Neutrophil (primary cell): ENCODE results near the gene ENO2.
A peak's percentile ranks its signal among the peaks of the same experiment; 100 is the strongest.

Experiments used
- H3K27ac ChIP-seq: fragments of 200-600 bp; sonication (generic); 2 replicates; pipeline ENCODE4 v1.5.1; 2016; ENCODE audit warnings: mild to moderate bottlenecking, moderate library complexity
- H3K27me3 ChIP-seq: fragments of 200-600 bp; sonication (generic); 2 replicates; pipeline ENCODE4 v1.6.0; 2016; ENCODE audit warnings: mild to moderate bottlenecking
- H3K36me3 ChIP-seq: fragments of 200-600 bp; sonication (generic); 2 replicates; pipeline ENCODE4 v1.5.1; 2017
- H3K4me1 ChIP-seq, 2 experiments: fragments of 200-600 bp in 1 of 2; sonication (generic) in 1 of 2; 1 replicate in 1 of 2; 2 replicates in 1 of 2; pipeline versions ENCODE4 v1.5.1 to v1.6.1; 2013 to 2016; ENCODE audit warnings: low read depth in 1 of 2, low read length in 1 of 2, mild to moderate bottlenecking in 1 of 2, moderate library complexity in 1 of 2; ENCODE audit not compliant: control insufficient read depth in 1 of 2, insufficient read depth in 1 of 2
- H3K4me3 ChIP-seq, 2 experiments: fragments of 200-600 bp in 1 of 2; sonication (generic) in 1 of 2; 1 replicate in 1 of 2; 2 replicates in 1 of 2; pipeline ENCODE4 v1.5.1; 2013 to 2016; ENCODE audit warnings: low read depth in 1 of 2, low read length in 1 of 2, mild to moderate bottlenecking in 1 of 2, moderate library complexity in 1 of 2
- H3K9me3 ChIP-seq: fragments of 200-600 bp; sonication (generic); 2 replicates; pipeline ENCODE4 v1.5.1; 2016
- CTCF ChIP-seq: fragments of 200-600 bp; sonication (generic); IDR thresholded peaks from 2 replicates; pipeline ENCODE4 v1.5.1; 2016; ENCODE audit warnings: antibody characterized with exemption

Gene ENO2

GRCh38 chr12:6939191-6939540 is 24.8 kb downstream of the ENO2 start:
- no peak for TF ChIP-seq CTCF
- Histone ChIP-seq H3K4me1 (peaks cover 48 to 49% of the 10 kb centered on the region in 2 experiments), H3K9me3 (no peaks in the 10 kb centered on the region), H3K27me3 (no peaks in the 10 kb centered on the region), H3K4me3 (no peak overlapping the region), H3K27ac (peak overlapping the region; percentile 85), H3K36me3 (no peaks in the 10 kb centered on the region)

DNA sequence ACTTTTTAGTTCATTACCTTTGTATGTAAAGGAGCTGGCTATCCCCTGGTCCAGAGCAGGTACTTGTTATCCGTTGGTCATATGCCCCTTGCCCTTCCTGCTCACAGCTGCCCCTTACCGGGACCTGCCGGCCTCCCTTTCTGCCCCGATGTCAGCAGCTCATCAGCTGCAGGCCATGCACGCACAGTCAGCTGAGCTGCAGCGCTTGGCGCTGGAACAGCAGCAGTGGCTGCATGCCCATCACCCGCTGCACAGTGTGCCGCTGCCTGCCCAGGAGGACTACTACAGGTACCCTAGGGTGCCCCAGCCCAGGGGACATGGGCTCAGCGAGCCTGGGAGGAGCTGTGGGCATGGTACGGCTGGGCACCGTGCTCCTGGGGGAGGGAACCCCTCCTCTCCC is 26.9 kb downstream of the ENO2 start:
- TF ChIP-seq CTCF, result no peak
- no peaks in the 10 kb centered on the region for H3K36me3 ChIP-seq
- no peaks in the 10 kb centered on the region for H3K9me3 ChIP-seq
- no peak overlapping the region for H3K27ac ChIP-seq
- peaks cover 50 to 55% of the 10 kb centered on the region in 2 experiments for H3K4me1 ChIP-seq
- no peak overlapping the region for H3K4me3 ChIP-seq
- H3K27me3 ChIP-seq, result no peaks in the 10 kb centered on the region

GRCh38 chr12:6941782-6942181 is 27.4 kb downstream of the ENO2 start:
- TF ChIP-seq CTCF, result no peak
- peaks cover 50 to 55% of the 10 kb centered on the region in 2 experiments for H3K4me1 ChIP-seq

GRCh38 chr12:6942331-6942665 is 27.9 kb downstream of the ENO2 start:
- no peak for TF ChIP-seq CTCF
- no peaks in the 10 kb centered on the region for H3K27me3 ChIP-seq
- H3K9me3 ChIP-seq, result no peaks in the 10 kb centered on the region
- no peak overlapping the region for H3K4me3 ChIP-seq
- peaks cover 50 to 55% of the 10 kb centered on the region in 2 experiments for H3K4me1 ChIP-seq
- H3K36me3 ChIP-seq, result no peaks in the 10 kb centered on the region
- no peak overlapping the region for H3K27ac ChIP-seq

More at GRCh38 chr12:6941782-6942181, 27.4 kb downstream of the ENO2 start:
- Histone ChIP-seq H3K9me3 (no peaks in the 10 kb centered on the region), H3K27ac (no peak overlapping the region), H3K36me3 (no peaks in the 10 kb centered on the region), H3K27me3 (no peaks in the 10 kb centered on the region), H3K4me3 (no peak overlapping the region)

GRCh38 chr12:6943389-6943721 is 29.0 kb downstream of the ENO2 start:
- Histone ChIP-seq H3K27me3 (no peaks in the 10 kb centered on the region), H3K27ac (peak overlapping the region; percentile 93), H3K4me3 (peak overlapping the region; percentile 56 to 68), H3K4me1 (peaks cover 55 to 56% of the 10 kb centered on the region in 2 experiments), H3K9me3 (no peaks in the 10 kb centered on the region), H3K36me3 (no peaks in the 10 kb centered on the region)
- no peak for TF ChIP-seq CTCF
